Fibroblast of lung (primary cell): Measurements from ENCODE around the gene SLC2A4RG. TPM values are rescaled to one million over a fixed set of nuclear protein-coding genes. Genes with fewer than 3 reads are reported as not detected.

Experiments
- DNase-seq, 2 donors: peaks; one replicate each; pipeline versions ENCODE4 v3.0.0 to v3.0.0-alpha.2; 2010; ENCODE audit warnings: low read depth in 2 of 2
- H2AFZ ChIP-seq: 2 replicates; pipeline ENCODE4 v1.5.1; 2012; ENCODE audit warnings: low read length, control low read depth, inconsistent platforms
- H3K27ac ChIP-seq: 2 replicates; pipeline ENCODE4 v1.5.1; 2011; ENCODE audit warnings: low read length, control low read depth; ENCODE audit not compliant: insufficient read depth
- H3K27me3 ChIP-seq: 2 replicates; pipeline ENCODE4 v1.5.1; 2011; ENCODE audit warnings: mild to moderate bottlenecking, low read length; ENCODE audit not compliant: control insufficient read depth, insufficient read depth
- H3K36me3 ChIP-seq: 2 replicates; pipeline ENCODE4 v1.5.1; 2011; ENCODE audit warnings: low read length; ENCODE audit not compliant: control insufficient read depth, insufficient read depth
- H3K4me1 ChIP-seq: 2 replicates; pipeline ENCODE4 v1.5.1; 2011; ENCODE audit warnings: low read length; ENCODE audit not compliant: control insufficient read depth, insufficient read depth; ENCODE audit errors: extremely low read depth
- H3K4me2 ChIP-seq: 2 replicates; pipeline ENCODE4 v1.5.1; 2011; ENCODE audit warnings: low read length, control low read depth; ENCODE audit not compliant: insufficient read depth; ENCODE audit errors: extremely low read depth
- H3K4me3 ChIP-seq, 4 experiments: fragments of 200-600 bp in 1 of 4; sonication (generic) in 1 of 4; replicated peaks in 1 of 4; 2 replicates each; pipeline ENCODE4 v1.5.1; 2011 to 2016; ENCODE audit warnings: low read length in 4 of 4, low read depth in 3 of 4, mild to moderate bottlenecking in 3 of 4, control low read depth in 2 of 4, inconsistent platforms in 1 of 4, mixed read lengths in 1 of 4; ENCODE audit not compliant: insufficient read depth in 1 of 4; ENCODE audit errors: control extremely low read depth in 1 of 4
- H3K79me2 ChIP-seq: 2 replicates; pipeline ENCODE4 v1.5.1; 2012; ENCODE audit warnings: mild to moderate bottlenecking, low read length, inconsistent platforms; ENCODE audit not compliant: control insufficient read depth, insufficient read depth
- H3K9ac ChIP-seq: 2 replicates; pipeline ENCODE4 v1.5.1; 2011; ENCODE audit warnings: mild to moderate bottlenecking, low read length, control low read depth; ENCODE audit not compliant: insufficient read depth
- H3K9me3 ChIP-seq: 2 replicates; pipeline ENCODE4 v1.5.1; 2012; ENCODE audit warnings: low read depth, low read length; ENCODE audit not compliant: control insufficient read depth, insufficient read depth
- H4K20me1 ChIP-seq: 2 replicates; pipeline ENCODE4 v1.5.1; 2011; ENCODE audit warnings: low read length; ENCODE audit not compliant: control insufficient read depth, insufficient read depth; ENCODE audit errors: extremely low read depth
- EZH2 ChIP-seq: IDR thresholded peaks from 2 replicates; pipeline ENCODE4 v1.5.1; 2012; ENCODE audit warnings: low read length, control low read depth, mild to moderate bottlenecking; ENCODE audit errors: missing control alignments
- polyA plus RNA-seq, 2 donors: library from polyadenylated mRNA; depleted of rRNA in 1 of 2; stranded (reverse) in 1 of 2; unstranded in 1 of 2; fragments of >200 nt; gene quantifications; 2 replicates each; pipeline ENCODE4 v1.2.1, GENCODE V29; 2011 to 2012; ENCODE audit warnings: missing spikeins in 1 of 2
- total RNA-seq: library from RNA; depleted of rRNA; stranded (reverse); fragments of >200 nt; gene quantifications from 2 replicates; pipeline ENCODE4 v1.2.1, GENCODE V29; 2014
- TF ChIP-seq, protein P1 (sequence below), 2 donors: IDR thresholded peaks in 1 of 2; conservative IDR thresholded peaks in 1 of 2; 1 replicate in 1 of 2; 2 replicates in 1 of 2; pipeline ENCODE4 v1.5.1; 2011 to 2012; ENCODE audit warnings: low read length in 2 of 2, control low read depth in 1 of 2, inconsistent platforms in 1 of 2, low read depth in 1 of 2, mild to moderate bottlenecking in 1 of 2

The SLC2A4RG gene
- total and polyA plus RNA-seq, 2 donors (not counting 1 experiment from before 2014, with no cell fraction given) = 17.5 to 30.6 TPM

DNA sequence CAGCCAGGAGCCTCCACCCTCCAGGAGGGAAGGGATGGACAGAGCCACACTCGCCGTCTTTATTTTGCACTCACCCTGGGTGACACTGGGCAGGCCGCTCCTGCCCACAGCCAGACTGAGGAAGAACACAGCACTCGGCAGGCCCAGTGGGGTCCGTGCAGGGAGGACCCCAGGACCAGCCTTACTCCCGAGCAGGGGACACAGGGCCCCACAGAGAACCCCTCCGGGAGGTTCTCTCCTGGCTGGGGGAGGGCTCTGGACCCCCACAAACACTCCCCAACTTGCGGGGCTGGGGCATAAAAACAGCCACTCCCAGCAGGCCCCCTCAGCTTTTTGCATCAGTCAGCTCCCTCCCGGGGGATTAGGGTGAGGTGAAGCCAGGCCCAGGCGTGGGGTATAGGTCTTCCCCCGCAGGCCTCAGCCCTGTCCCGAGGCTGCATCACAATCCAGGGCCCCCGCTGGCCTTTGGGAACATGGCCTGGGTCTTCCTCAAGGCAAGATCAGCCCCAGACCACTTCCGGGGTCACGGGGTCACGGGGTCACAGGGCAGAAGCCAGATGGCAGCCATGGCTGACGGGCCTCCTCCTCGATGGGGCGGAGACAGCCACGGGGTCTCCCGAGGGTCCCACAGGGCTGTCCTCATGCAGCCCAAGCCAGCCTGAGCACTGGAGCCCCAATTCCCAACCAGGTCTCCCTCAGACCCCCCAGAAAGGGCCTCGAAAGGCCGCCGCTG is 39.9 kb upstream of the SLC2A4RG start:
- no peak for TF ChIP-seq EZH2
- Histone ChIP-seq H3K27ac (peak overlapping the region; percentile 93), H3K9me3 (no peaks in the 10 kb centered on the region), H4K20me1 (no peaks in the 10 kb centered on the region), H3K9ac (peak overlapping the region; percentile 56), H3K36me3 (peaks cover 34% of the 10 kb centered on the region), H3K79me2 (peaks cover 5% of the 10 kb centered on the region), H3K27me3 (no peaks in the 10 kb centered on the region), H3K4me2 (no peak overlapping the region), H3K4me1 (peaks cover 28% of the 10 kb centered on the region), H2AFZ (no peak overlapping the region), H3K4me3 (no peak overlapping the region)
- no peak for DNase-seq

DNA sequence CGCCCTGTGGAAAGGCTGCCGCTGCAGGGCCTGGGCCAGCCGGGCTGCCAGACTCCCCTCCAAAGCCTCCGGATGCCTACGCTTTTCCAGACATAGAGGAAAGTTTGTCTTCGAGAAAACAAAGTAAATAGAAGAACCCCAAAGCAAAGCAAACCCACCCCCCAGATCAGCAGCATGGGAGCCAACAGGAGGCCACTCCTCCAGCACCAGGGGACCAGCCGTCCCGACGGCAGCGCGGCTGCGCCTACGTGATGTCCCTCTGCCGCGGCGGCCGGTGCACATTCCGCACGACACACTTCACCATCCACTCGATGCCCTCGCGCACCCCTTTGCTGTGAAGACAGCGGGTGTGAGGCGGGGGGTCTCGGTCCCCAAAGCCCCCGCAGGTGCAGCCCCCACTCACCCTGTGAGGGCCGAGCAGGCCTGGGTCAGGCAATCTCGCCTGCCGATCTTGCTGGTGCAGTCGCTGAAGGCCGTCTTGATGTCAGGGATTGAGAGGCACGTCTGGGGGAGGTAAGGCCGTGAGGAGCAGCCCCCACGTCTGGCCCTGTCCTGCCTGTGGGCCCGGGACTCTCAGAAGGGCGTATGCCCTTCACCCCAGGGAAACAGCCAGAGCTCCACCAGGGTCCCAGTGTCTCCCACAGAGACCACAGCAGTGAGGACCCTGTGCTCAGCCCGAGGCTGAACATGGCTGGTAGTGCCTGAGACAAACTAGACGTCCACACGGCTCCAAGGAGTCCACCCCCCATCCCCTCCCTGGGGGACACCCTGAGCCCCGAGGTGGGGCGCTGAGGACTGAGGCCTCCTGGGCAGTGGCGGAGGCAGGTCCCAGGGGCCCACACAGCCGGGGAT is 39.2 kb upstream of the SLC2A4RG start:
- Histone ChIP-seq H4K20me1 (no peaks in the 10 kb centered on the region), H3K36me3 (peaks cover 36% of the 10 kb centered on the region), H3K4me3 (no peak overlapping the region), H3K4me1 (peaks cover 28% of the 10 kb centered on the region), H3K27me3 (no peaks in the 10 kb centered on the region), H3K27ac (peak overlapping the region; percentile 93), H3K4me2 (no peak overlapping the region), H3K79me2 (peaks cover 12% of the 10 kb centered on the region), H2AFZ (no peak overlapping the region), H3K9ac (no peak overlapping the region), H3K9me3 (no peaks in the 10 kb centered on the region)
- DNase-seq = no peak
- TF ChIP-seq, protein P1, sequence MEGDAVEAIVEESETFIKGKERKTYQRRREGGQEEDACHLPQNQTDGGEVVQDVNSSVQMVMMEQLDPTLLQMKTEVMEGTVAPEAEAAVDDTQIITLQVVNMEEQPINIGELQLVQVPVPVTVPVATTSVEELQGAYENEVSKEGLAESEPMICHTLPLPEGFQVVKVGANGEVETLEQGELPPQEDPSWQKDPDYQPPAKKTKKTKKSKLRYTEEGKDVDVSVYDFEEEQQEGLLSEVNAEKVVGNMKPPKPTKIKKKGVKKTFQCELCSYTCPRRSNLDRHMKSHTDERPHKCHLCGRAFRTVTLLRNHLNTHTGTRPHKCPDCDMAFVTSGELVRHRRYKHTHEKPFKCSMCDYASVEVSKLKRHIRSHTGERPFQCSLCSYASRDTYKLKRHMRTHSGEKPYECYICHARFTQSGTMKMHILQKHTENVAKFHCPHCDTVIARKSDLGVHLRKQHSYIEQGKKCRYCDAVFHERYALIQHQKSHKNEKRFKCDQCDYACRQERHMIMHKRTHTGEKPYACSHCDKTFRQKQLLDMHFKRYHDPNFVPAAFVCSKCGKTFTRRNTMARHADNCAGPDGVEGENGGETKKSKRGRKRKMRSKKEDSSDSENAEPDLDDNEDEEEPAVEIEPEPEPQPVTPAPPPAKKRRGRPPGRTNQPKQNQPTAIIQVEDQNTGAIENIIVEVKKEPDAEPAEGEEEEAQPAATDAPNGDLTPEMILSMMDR (conservative IDR thresholded peaks at IDR 0.05 in 1 of 2, IDR thresholded peaks at IDR 0.05 in 1 of 2; ENCODE audit: low read depth in 1 of 2, low read length in 2 of 2) = no peak
- TF ChIP-seq EZH2 = no peak

DNA sequence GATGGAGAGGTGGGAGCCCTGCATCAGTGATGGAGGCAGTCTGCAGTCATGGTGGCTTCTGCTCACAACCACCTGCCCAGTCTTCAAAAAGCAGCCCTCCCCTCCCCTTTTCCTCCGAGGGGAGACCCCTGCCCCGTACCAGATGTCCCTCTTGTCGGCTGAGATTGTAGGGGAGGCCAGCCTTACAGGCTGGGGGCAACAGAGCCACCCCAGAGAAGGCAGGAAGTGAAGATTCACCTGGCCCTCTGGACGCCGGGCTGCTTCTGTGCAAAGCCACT is 38.6 kb upstream of the SLC2A4RG start:
- no peak for DNase-seq
- Histone ChIP-seq H3K4me2 (no peak overlapping the region), H2AFZ (no peak overlapping the region), H4K20me1 (no peaks in the 10 kb centered on the region), H3K9ac (no peak overlapping the region), H3K27ac (peak overlapping the region; percentile 34), H3K36me3 (peaks cover 40% of the 10 kb centered on the region), H3K79me2 (peaks cover 17% of the 10 kb centered on the region), H3K9me3 (no peaks in the 10 kb centered on the region), H3K27me3 (no peaks in the 10 kb centered on the region), H3K4me3 (no peak overlapping the region), H3K4me1 (peaks cover 28% of the 10 kb centered on the region)
- TF ChIP-seq, protein P1 (conservative IDR thresholded peaks at IDR 0.05 in 1 of 2, IDR thresholded peaks at IDR 0.05 in 1 of 2; ENCODE audit: low read depth in 1 of 2, low read length in 2 of 2) = no peak
- no peak for TF ChIP-seq EZH2
